DMS53 (cell line): ENCODE results near the gene PTPRN2.

ENCODE experiments used
- DNase-seq: peaks from one replicate; lab custom pipeline; 2025; lab: John Stamatoyannopoulos, UW

PTPRN2 gene

GRCh38 chr7:158067931-158068482, 519.6 kb downstream of the PTPRN2 start:
- DNase-seq, result no peak

- DNase-seq, result no peak
Observed at GRCh38 chr7:158067219-158067930, 520.2 kb downstream of the PTPRN2 start.

GRCh38 chr7:158066085-158066484, 521.5 kb downstream of the PTPRN2 start:
- DNase-seq, result no peak

- DNase-seq, result no peak
Observed at GRCh38 chr7:158065340-158065739, 522.3 kb downstream of the PTPRN2 start.

- DNase-seq, result no peak
Observed at GRCh38 chr7:158064631-158065030, 523.0 kb downstream of the PTPRN2 start.

GRCh38 chr7:158063850-158064610, 523.6 kb downstream of the PTPRN2 start:
- no peak for DNase-seq

- no peak for DNase-seq
Observed at GRCh38 chr7:158062661-158063060, 525.0 kb downstream of the PTPRN2 start.

GRCh38 chr7:158061884-158062656, 525.6 kb downstream of the PTPRN2 start:
- DNase-seq, result no peak

GRCh38 chr7:158061026-158061630, 526.5 kb downstream of the PTPRN2 start:
- DNase-seq, result no peak

GRCh38 chr7:158060216-158060615, 527.4 kb downstream of the PTPRN2 start:
- DNase-seq, result no peak

- DNase-seq, result no peak
Observed at GRCh38 chr7:158057446-158057845, 530.2 kb downstream of the PTPRN2 start.

- DNase-seq, result no peak
Observed at GRCh38 chr7:158056761-158057160, 530.9 kb downstream of the PTPRN2 start.

GRCh38 chr7:158055726-158056510, 531.7 kb downstream of the PTPRN2 start:
- DNase-seq, result no peak

- no peak for DNase-seq
Observed at GRCh38 chr7:158054611-158055010, 533.0 kb downstream of the PTPRN2 start.

GRCh38 chr7:158054081-158054480, 533.5 kb downstream of the PTPRN2 start:
- DNase-seq, result no peak

- DNase-seq, result no peak
Observed at GRCh38 chr7:158053183-158053915, 534.3 kb downstream of the PTPRN2 start.

- no peak for DNase-seq
Observed at GRCh38 chr7:158052381-158053060, 535.1 kb downstream of the PTPRN2 start.

GRCh38 chr7:158051776-158052175, 535.8 kb downstream of the PTPRN2 start:
- no peak for DNase-seq

GRCh38 chr7:158050978-158051651, 536.5 kb downstream of the PTPRN2 start:
- no peak for DNase-seq
